ENCODE data around the gene RBMS2. TPM values are rescaled to one million over a fixed set of nuclear protein-coding genes. Genes with fewer than 3 reads are reported as not detected.

The RBMS2 gene
- total and polyA plus RNA-seq, 2 experiments from 2014 or later: 15.2 to 18.8 TPM

DNA sequence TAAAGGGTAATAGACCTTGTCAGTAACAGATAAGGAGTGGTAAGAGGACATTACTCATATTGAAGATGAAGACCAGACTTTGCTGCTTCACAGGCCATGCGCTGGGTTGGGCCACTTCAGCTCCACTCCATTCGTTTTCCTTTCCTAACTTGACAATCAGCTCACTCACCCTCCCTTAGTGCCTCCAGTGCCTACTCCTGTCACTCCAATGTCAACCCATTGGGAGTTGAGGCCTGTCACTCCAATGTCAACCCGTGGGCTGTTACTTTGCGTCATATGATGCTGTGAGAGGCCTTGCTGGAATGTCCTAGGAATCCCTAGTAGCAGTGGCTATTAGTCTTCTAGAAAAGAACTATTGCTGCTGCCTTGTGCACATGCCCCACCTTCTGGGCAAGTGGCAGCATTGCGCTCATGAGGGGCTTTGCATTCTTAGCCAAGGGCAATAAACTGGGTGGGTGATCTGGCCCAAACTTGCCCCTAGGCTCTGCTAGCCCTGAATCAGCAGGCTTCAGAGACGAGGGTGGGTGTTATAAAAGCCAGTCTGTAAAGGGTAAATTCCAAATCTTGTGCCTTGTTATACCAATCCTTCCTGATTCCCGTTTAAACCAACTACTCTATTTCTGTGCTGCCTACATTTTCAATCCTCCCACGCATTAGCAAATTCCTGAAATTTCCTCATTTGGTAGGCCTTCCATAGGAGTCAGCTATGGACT, 72.4 kb downstream of the RBMS2 start:
- Histone ChIP-seq H3K4me3 (no peak overlapping the region), H3K36me3 (replicated peaks; ENCODE audit: insufficient read depth, low read depth) (no peaks in the 10 kb centered on the region), H3K9me3 (ENCODE audit: low read depth) (no peaks in the 10 kb centered on the region), H3K27ac (peak overlapping the region; percentile 65), H3K4me1 (ENCODE audit: insufficient read depth) (no peaks in the 10 kb centered on the region), H2AFZ (no peak overlapping the region), H3K79me2 (no peaks in the 10 kb centered on the region), H3K4me2 (no peak overlapping the region), H4K20me1 (ENCODE audit: insufficient read depth, poor library complexity, severe bottlenecking) (no peaks in the 10 kb centered on the region), H3K27me3 (no peaks in the 10 kb centered on the region), H3K9me2 (replicated peaks; ENCODE audit: insufficient read depth) (no peaks in the 10 kb centered on the region)
- DNase-seq (ENCODE audit: low spot score): peak; percentile 80
- WGBS (ENCODE audit: low lambda C conversion rate, missing lambda C conversion rate): 38% methylated on average over 8 of the region's 8 CpGs
- TF ChIP-seq EZH2phosphoT487 (IDR thresholded peaks at IDR 0.05; ENCODE audit: low read depth, severe bottlenecking, unreplicated experiment): no peak
- TF ChIP-seq, protein P1, sequence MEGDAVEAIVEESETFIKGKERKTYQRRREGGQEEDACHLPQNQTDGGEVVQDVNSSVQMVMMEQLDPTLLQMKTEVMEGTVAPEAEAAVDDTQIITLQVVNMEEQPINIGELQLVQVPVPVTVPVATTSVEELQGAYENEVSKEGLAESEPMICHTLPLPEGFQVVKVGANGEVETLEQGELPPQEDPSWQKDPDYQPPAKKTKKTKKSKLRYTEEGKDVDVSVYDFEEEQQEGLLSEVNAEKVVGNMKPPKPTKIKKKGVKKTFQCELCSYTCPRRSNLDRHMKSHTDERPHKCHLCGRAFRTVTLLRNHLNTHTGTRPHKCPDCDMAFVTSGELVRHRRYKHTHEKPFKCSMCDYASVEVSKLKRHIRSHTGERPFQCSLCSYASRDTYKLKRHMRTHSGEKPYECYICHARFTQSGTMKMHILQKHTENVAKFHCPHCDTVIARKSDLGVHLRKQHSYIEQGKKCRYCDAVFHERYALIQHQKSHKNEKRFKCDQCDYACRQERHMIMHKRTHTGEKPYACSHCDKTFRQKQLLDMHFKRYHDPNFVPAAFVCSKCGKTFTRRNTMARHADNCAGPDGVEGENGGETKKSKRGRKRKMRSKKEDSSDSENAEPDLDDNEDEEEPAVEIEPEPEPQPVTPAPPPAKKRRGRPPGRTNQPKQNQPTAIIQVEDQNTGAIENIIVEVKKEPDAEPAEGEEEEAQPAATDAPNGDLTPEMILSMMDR (IDR thresholded peaks at IDR 0.05; ENCODE audit: poor library complexity): peak; percentile 75

DNA sequence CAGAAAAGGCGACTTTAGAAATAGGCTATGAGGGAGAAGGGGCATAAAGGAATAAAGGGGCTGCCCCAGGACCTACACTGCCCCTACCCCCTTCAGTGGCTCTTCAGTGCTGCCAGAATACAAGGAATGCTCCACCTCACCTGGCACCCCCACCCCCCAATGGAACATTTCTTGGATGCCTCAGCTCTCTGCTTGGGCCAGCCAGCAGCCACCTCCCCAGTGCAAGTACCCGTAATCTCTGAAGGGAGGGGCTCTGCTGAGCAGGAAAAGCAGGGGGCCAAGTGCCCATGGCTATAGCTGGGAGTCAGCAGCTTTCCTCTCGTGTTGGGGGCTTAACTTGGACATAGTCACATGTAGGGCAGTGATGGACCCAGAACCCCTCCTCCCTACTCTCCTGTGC, 75.2 kb downstream of the RBMS2 start:
- Histone ChIP-seq H3K36me3 (replicated peaks; ENCODE audit: insufficient read depth, low read depth) (peaks cover under 1% of the 10 kb centered on the region), H3K27me3 (no peaks in the 10 kb centered on the region), H3K79me2 (no peaks in the 10 kb centered on the region)

DNA sequence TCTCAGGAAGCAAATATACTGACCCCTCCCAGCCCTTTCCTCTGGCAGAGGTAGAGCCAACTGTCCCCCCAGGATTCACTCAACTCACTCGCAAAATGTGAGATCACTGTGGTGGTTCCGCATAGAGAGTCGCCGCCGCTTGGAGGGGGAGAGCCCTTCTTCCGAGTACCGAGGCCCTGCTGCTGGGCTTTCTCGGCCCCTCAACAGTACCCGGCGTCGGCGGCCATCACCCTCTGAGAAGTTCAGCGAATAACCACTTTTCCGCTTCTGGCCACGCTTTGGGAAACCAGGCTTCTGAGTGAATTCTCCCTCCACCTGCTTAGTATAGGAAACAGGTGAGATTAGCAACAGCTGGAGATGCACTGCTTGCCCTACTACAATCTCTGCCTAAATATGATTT, 77.4 kb downstream of the RBMS2 start:
- Histone ChIP-seq H3K4me1 (ENCODE audit: insufficient read depth) (no peaks in the 10 kb centered on the region), H3K4me2 (no peak overlapping the region), H3K9me3 (ENCODE audit: low read depth) (no peaks in the 10 kb centered on the region), H3K36me3 (replicated peaks; ENCODE audit: insufficient read depth, low read depth) (peaks cover 3% of the 10 kb centered on the region), H3K27me3 (no peaks in the 10 kb centered on the region), H3K27ac (no peak overlapping the region), H4K20me1 (ENCODE audit: insufficient read depth, poor library complexity, severe bottlenecking) (no peaks in the 10 kb centered on the region), H3K4me3 (no peak overlapping the region), H3K9me2 (replicated peaks; ENCODE audit: insufficient read depth) (no peaks in the 10 kb centered on the region), H2AFZ (no peak overlapping the region), H3K79me2 (no peaks in the 10 kb centered on the region)
- no peak for TF ChIP-seq EZH2phosphoT487 (IDR thresholded peaks at IDR 0.05; ENCODE audit: low read depth, severe bottlenecking, unreplicated experiment)
- TF ChIP-seq EZH2 (IDR thresholded peaks at IDR 0.05; ENCODE audit: borderline replicate concordance): no peak
- TF ChIP-seq, protein P1 (IDR thresholded peaks at IDR 0.05; ENCODE audit: poor library complexity): no peak
- no peak for DNase-seq (ENCODE audit: low spot score)
- over 99% methylated on average over 15 of the region's 15 CpGs for WGBS (ENCODE audit: low lambda C conversion rate, missing lambda C conversion rate)

More for the DNA sequence above, 75.2 kb downstream of the RBMS2 start:
- Histone ChIP-seq H3K9me3 (ENCODE audit: low read depth) (no peaks in the 10 kb centered on the region), H3K4me2 (no peak overlapping the region), H2AFZ (no peak overlapping the region), H3K27ac (no peak overlapping the region), H3K4me1 (ENCODE audit: insufficient read depth) (no peaks in the 10 kb centered on the region), H4K20me1 (ENCODE audit: insufficient read depth, poor library complexity, severe bottlenecking) (no peaks in the 10 kb centered on the region), H3K4me3 (no peak overlapping the region), H3K9me2 (replicated peaks; ENCODE audit: insufficient read depth) (no peaks in the 10 kb centered on the region)
- TF ChIP-seq, protein P1 (IDR thresholded peaks at IDR 0.05; ENCODE audit: poor library complexity): no peak
- TF ChIP-seq EZH2 (IDR thresholded peaks at IDR 0.05; ENCODE audit: borderline replicate concordance) (no peak), EZH2phosphoT487 (IDR thresholded peaks at IDR 0.05; ENCODE audit: low read depth, severe bottlenecking, unreplicated experiment) (no peak)
- WGBS (ENCODE audit: low lambda C conversion rate, missing lambda C conversion rate): 73% methylated on average over 3 of the region's 3 CpGs
- no peak for DNase-seq (ENCODE audit: low spot score)

Measured in hepatocyte (in vitro differentiated cells).